ENCODE data around the gene CSNK1A1L. TPM values are rescaled to one million over a fixed set of nuclear protein-coding genes. Genes with fewer than 3 reads are reported as not detected.

The CSNK1A1L gene
- total and polyA plus RNA-seq, 10 of the 15 experiments (the other 5 are each of a cell fraction or from before 2014, with no cell fraction given): not detected

DNA sequence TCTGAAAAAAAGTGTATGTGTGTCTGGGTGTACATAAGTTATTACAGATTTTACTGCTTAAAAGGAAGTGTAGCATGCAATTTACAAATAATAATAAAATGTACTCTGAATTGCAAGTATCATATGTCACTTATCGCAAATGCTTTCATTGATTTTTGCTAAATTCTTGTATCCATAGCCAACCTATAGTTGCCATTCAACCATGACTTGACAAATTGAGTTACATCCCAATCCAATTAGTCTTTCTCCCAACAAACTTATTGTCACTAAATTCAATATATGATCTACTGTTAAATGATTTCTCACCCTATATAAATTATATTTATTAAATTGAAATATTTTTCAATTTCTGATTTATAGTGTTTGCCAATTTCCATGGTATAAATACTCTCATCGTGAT, 28.6 kb downstream of the CSNK1A1L start:
- Histone ChIP-seq H3K36me3 (ENCODE audit: control insufficient read depth in 2 of 2, insufficient read depth in 2 of 2, low read length in 1 of 2) (no peaks in the 10 kb centered on the region), H3K4me1 (ENCODE audit: control insufficient read depth, insufficient read depth, low read length) (no peaks in the 10 kb centered on the region), H3K4me2 (ENCODE audit: control insufficient read depth, insufficient read depth) (no peak overlapping the region), H3K9ac (ENCODE audit: control insufficient read depth, insufficient read depth, low read length) (no peak overlapping the region), H3K27ac (ENCODE audit: control insufficient read depth, insufficient read depth) (no peak overlapping the region), H3K27me3 (replicated peaks in 1 of 2; ENCODE audit: control insufficient read depth in 2 of 2, insufficient read depth in 2 of 2, low read length in 1 of 2) (no peaks in the 10 kb centered on the region), H3K9me3 (replicated peaks; ENCODE audit: control insufficient read depth, insufficient read depth, low read length) (no peaks in the 10 kb centered on the region), H3K4me3 (no peak overlapping the region), H3K79me2 (ENCODE audit: control insufficient read depth, insufficient read depth, low read length) (no peaks in the 10 kb centered on the region), H4K20me1 (ENCODE audit: control insufficient read depth, insufficient read depth) (no peaks in the 10 kb centered on the region), H2AFZ (ENCODE audit: control insufficient read depth, low read depth, low read length) (no peak overlapping the region)
- WGBS (ENCODE audit: insufficient coverage, insufficient replicate concordance, low lambda C conversion rate, missing lambda C conversion rate): 47% methylated on average over 2 of the region's 2 CpGs
- intact Hi-C loops (cut with micrococcal nuclease; ENCODE audit: unreplicated experiment): loop anchor here (10.0 kb wide), 1 partner anchor 1508 kb away; no protein-coding TSS in a partner anchor
- ATAC-seq (no peak), DNase-seq (ENCODE audit: low read depth, low spot score) (no peak), FAIRE-seq (no peak)
- ChIA-PET SMC1A (ENCODE audit: uncharacterized antibody, unreplicated experiment) (no interaction called here), POLR2A (no interaction called here), RAD21 (ENCODE audit: unreplicated experiment) (no interaction called here), CTCF (no interaction called here)
- BruUV-seq (replicated peaks): no TSS peak
- in situ Hi-C loops (cut with MboI): no loop called here
- no peak for TF ChIP-seq RB1 (IDR thresholded peaks at IDR 0.05; ENCODE audit: borderline replicate concordance)
- TF ChIP-seq ETV6 (conservative IDR thresholded peaks at IDR 0.05 in 1 of 2, IDR thresholded peaks at IDR 0.05 in 1 of 2; ENCODE audit: borderline replicate concordance in 1 of 2, low read depth in 1 of 2): no peak
- TF ChIP-seq FOXM1 (IDR thresholded peaks at IDR 0.05; ENCODE audit: low read depth, low read length): no peak
- no peak for TF ChIP-seq KAT2A (conservative IDR thresholded peaks at IDR 0.05; ENCODE audit: control insufficient read depth, low read depth, low read length)
- TF ChIP-seq RAD51 (IDR thresholded peaks at IDR 0.05): no peak
- TF ChIP-seq, protein P1, sequence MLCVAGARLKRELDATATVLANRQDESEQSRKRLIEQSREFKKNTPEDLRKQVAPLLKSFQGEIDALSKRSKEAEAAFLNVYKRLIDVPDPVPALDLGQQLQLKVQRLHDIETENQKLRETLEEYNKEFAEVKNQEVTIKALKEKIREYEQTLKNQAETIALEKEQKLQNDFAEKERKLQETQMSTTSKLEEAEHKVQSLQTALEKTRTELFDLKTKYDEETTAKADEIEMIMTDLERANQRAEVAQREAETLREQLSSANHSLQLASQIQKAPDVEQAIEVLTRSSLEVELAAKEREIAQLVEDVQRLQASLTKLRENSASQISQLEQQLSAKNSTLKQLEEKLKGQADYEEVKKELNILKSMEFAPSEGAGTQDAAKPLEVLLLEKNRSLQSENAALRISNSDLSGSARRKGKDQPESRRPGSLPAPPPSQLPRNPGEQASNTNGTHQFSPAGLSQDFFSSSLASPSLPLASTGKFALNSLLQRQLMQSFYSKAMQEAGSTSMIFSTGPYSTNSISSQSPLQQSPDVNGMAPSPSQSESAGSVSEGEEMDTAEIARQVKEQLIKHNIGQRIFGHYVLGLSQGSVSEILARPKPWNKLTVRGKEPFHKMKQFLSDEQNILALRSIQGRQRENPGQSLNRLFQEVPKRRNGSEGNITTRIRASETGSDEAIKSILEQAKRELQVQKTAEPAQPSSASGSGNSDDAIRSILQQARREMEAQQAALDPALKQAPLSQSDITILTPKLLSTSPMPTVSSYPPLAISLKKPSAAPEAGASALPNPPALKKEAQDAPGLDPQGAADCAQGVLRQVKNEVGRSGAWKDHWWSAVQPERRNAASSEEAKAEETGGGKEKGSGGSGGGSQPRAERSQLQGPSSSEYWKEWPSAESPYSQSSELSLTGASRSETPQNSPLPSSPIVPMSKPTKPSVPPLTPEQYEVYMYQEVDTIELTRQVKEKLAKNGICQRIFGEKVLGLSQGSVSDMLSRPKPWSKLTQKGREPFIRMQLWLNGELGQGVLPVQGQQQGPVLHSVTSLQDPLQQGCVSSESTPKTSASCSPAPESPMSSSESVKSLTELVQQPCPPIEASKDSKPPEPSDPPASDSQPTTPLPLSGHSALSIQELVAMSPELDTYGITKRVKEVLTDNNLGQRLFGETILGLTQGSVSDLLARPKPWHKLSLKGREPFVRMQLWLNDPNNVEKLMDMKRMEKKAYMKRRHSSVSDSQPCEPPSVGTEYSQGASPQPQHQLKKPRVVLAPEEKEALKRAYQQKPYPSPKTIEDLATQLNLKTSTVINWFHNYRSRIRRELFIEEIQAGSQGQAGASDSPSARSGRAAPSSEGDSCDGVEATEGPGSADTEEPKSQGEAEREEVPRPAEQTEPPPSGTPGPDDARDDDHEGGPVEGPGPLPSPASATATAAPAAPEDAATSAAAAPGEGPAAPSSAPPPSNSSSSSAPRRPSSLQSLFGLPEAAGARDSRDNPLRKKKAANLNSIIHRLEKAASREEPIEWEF (IDR thresholded peaks at IDR 0.05; ENCODE audit: insufficient replicate concordance, low read depth, low read length): no peak
- TF ChIP-seq, protein P2, sequence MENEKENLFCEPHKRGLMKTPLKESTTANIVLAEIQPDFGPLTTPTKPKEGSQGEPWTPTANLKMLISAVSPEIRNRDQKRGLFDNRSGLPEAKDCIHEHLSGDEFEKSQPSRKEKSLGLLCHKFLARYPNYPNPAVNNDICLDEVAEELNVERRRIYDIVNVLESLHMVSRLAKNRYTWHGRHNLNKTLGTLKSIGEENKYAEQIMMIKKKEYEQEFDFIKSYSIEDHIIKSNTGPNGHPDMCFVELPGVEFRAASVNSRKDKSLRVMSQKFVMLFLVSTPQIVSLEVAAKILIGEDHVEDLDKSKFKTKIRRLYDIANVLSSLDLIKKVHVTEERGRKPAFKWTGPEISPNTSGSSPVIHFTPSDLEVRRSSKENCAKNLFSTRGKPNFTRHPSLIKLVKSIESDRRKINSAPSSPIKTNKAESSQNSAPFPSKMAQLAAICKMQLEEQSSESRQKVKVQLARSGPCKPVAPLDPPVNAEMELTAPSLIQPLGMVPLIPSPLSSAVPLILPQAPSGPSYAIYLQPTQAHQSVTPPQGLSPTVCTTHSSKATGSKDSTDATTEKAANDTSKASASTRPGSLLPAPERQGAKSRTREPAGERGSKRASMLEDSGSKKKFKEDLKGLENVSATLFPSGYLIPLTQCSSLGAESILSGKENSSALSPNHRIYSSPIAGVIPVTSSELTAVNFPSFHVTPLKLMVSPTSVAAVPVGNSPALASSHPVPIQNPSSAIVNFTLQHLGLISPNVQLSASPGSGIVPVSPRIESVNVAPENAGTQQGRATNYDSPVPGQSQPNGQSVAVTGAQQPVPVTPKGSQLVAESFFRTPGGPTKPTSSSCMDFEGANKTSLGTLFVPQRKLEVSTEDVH (IDR thresholded peaks at IDR 0.05; ENCODE audit: low read depth, partially characterized antibody): no peak
- no peak for TF ChIP-seq CBX5 (IDR thresholded peaks at IDR 0.05; ENCODE audit: low read depth)
- TF ChIP-seq ZSCAN29 (IDR thresholded peaks at IDR 0.05): no peak
- TF ChIP-seq, protein P3, sequence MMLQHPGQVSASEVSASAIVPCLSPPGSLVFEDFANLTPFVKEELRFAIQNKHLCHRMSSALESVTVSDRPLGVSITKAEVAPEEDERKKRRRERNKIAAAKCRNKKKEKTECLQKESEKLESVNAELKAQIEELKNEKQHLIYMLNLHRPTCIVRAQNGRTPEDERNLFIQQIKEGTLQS (IDR thresholded peaks at IDR 0.05; ENCODE audit: borderline replicate concordance, extremely low read depth, low read depth, low read length): no peak
- no peak for TF ChIP-seq CBX3 (IDR thresholded peaks at IDR 0.05; ENCODE audit: borderline replicate concordance, low read depth)
- TF ChIP-seq DPF2 (IDR thresholded peaks at IDR 0.05): no peak
- TF ChIP-seq CHD2 (IDR thresholded peaks at IDR 0.05; ENCODE audit: borderline replicate concordance, low read depth, low read length): no peak
- TF ChIP-seq GABPA (IDR thresholded peaks at IDR 0.05; ENCODE audit: low read depth): no peak
- TF ChIP-seq TARDBP (IDR thresholded peaks at IDR 0.05; ENCODE audit: borderline replicate concordance): no peak
- no peak for TF ChIP-seq RFX5 (IDR thresholded peaks at IDR 0.05; ENCODE audit: low read depth, low read length)
- no peak for TF ChIP-seq MEF2A (IDR thresholded peaks at IDR 0.05; ENCODE audit: insufficient read depth, low read depth, low read length)
